Skin of body (tissue), 2 donors: Measurements from ENCODE around the gene RAB4A. TPM values are rescaled to one million over a fixed set of nuclear protein-coding genes. Genes with fewer than 3 reads are reported as not detected.

Source experiments
- DNase-seq: peaks from one replicate; lab custom pipeline; 2025; lab: John Stamatoyannopoulos, UW
- total RNA-seq: library from RNA; depleted of rRNA; stranded (reverse); fragments of >200 nt; gene quantifications from one replicate; pipeline ENCODE4 v1.2.3, GENCODE V29; 2014

Gene RAB4A
- total RNA-seq, result 19.8 TPM

- DNase-seq, result peak; percentile 57
These were observed at the start of gene RAB4A for GRCh38 chr1:229270547-229271447. RAB4A (plus strand) TSS chr1:229271111; CDS start chr1:229271340, 229 bp downstream.

GRCh38 chr1:229222081-229222480, 48.8 kb upstream of the RAB4A start:
- no peak for DNase-seq

- no peak for DNase-seq
These were observed 47.4 kb upstream of the RAB4A start for GRCh38 chr1:229223498-229223897.

GRCh38 chr1:229224308-229224707, 46.6 kb upstream of the RAB4A start:
- DNase-seq, result no peak

- DNase-seq, result no peak
These were observed 45.6 kb upstream of the RAB4A start for GRCh38 chr1:229225331-229225782.

GRCh38 chr1:229226796-229227195, 44.1 kb upstream of the RAB4A start:
- DNase-seq, result peak; percentile 3

GRCh38 chr1:229227298-229227919, 43.5 kb upstream of the RAB4A start:
- DNase-seq, result peak; percentile 51

- DNase-seq, result no peak
These were observed 42.4 kb upstream of the RAB4A start for GRCh38 chr1:229228522-229228921.

GRCh38 chr1:229229137-229229720, 41.7 kb upstream of the RAB4A start:
- peak; percentile 18 for DNase-seq

- peak; percentile 17 for DNase-seq
These were observed 41.2 kb upstream of the RAB4A start for GRCh38 chr1:229229721-229230139.

- DNase-seq, result no peak
These were observed 40.6 kb upstream of the RAB4A start for GRCh38 chr1:229230140-229230892.

GRCh38 chr1:229230893-229231753, 39.8 kb upstream of the RAB4A start:
- DNase-seq, result peak; percentile 32

- DNase-seq, result no peak
These were observed 39.2 kb upstream of the RAB4A start for GRCh38 chr1:229231754-229232119.

GRCh38 chr1:229234870-229235472, 35.9 kb upstream of the RAB4A start:
- no peak for DNase-seq

GRCh38 chr1:229237320-229237719, 33.6 kb upstream of the RAB4A start:
- DNase-seq, result no peak

GRCh38 chr1:229238231-229238630, 32.7 kb upstream of the RAB4A start:
- no peak for DNase-seq

GRCh38 chr1:229238674-229239415, 32.1 kb upstream of the RAB4A start:
- DNase-seq, result no peak

GRCh38 chr1:229240532-229240931, 30.4 kb upstream of the RAB4A start:
- no peak for DNase-seq

GRCh38 chr1:229241390-229241789, 29.5 kb upstream of the RAB4A start:
- DNase-seq, result no peak
